IPS DF 4.7 (cell line): ENCODE data around the gene ADAMTS10.
"Not testable (repeated sequence)": the region's sequence is repeated elsewhere in the genome, so short reads cannot be mapped to it uniquely, and the experiment has no call there.

Experiments
- DNase-seq: peaks from one replicate; pipeline ENCODE4 v3.0.0-alpha.2; 2013; ENCODE audit warnings: low spot score; ENCODE audit errors: extremely low read depth

The ADAMTS10 gene

GRCh38 chr19:8564866-8565265 is 45.6 kb downstream of the ADAMTS10 start:
- not testable (repeated sequence) for DNase-seq

GRCh38 chr19:8561075-8561764 is 49.3 kb downstream of the ADAMTS10 start:
- no peak for DNase-seq

GRCh38 chr19:8558325-8558724 is 52.2 kb downstream of the ADAMTS10 start:
- DNase-seq, result no peak

- no peak for DNase-seq
Observed at GRCh38 chr19:8557642-8558238, 52.8 kb downstream of the ADAMTS10 start.

GRCh38 chr19:8553729-8554128 is 56.8 kb downstream of the ADAMTS10 start:
- not testable (repeated sequence) for DNase-seq

- DNase-seq, result no peak
Observed at GRCh38 chr19:8552810-8553209, 57.7 kb downstream of the ADAMTS10 start.

GRCh38 chr19:8550070-8550469 is 60.4 kb downstream of the ADAMTS10 start:
- DNase-seq, result no peak

GRCh38 chr19:8545743-8546142 is 64.8 kb downstream of the ADAMTS10 start:
- no peak for DNase-seq

GRCh38 chr19:8544168-8544567 is 66.3 kb downstream of the ADAMTS10 start:
- no peak for DNase-seq

GRCh38 chr19:8539621-8540149 is 70.8 kb downstream of the ADAMTS10 start:
- no peak for DNase-seq

- DNase-seq, result no peak
Observed at GRCh38 chr19:8537099-8537498, 73.4 kb downstream of the ADAMTS10 start.

- DNase-seq, result no peak
Observed at GRCh38 chr19:8536282-8536681, 74.2 kb downstream of the ADAMTS10 start.

- no peak for DNase-seq
Observed at GRCh38 chr19:8532225-8532624, 78.3 kb downstream of the ADAMTS10 start.

GRCh38 chr19:8531470-8531869 is 79.0 kb downstream of the ADAMTS10 start:
- DNase-seq, result no peak
